ENCODE data around the gene EDARADD.

DNA sequence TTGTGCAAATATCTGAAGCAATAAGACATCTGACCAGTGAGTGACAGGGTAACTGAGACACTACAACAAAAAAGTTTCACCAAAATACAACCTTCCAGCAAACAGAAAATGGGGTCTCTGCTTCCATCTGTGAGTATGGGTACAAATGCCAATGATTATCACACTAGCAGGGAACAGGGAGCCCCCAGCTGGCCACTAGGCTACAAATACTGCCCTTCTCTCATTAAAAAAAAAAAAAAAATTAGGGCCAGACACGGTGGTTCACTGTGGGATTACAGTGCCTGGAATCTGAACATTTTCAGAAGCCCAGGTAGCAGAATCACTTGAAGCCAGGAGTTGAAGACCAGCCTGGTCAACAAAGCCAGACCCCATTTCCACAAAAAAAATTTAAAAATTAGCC, 48.4 kb upstream of the EDARADD start:
- TF ChIP-seq EZH2 (IDR thresholded peaks at IDR 0.05; ENCODE audit: borderline replicate concordance, low read depth, low read length, severe bottlenecking), result no peak
- TF ChIP-seq, protein P1, sequence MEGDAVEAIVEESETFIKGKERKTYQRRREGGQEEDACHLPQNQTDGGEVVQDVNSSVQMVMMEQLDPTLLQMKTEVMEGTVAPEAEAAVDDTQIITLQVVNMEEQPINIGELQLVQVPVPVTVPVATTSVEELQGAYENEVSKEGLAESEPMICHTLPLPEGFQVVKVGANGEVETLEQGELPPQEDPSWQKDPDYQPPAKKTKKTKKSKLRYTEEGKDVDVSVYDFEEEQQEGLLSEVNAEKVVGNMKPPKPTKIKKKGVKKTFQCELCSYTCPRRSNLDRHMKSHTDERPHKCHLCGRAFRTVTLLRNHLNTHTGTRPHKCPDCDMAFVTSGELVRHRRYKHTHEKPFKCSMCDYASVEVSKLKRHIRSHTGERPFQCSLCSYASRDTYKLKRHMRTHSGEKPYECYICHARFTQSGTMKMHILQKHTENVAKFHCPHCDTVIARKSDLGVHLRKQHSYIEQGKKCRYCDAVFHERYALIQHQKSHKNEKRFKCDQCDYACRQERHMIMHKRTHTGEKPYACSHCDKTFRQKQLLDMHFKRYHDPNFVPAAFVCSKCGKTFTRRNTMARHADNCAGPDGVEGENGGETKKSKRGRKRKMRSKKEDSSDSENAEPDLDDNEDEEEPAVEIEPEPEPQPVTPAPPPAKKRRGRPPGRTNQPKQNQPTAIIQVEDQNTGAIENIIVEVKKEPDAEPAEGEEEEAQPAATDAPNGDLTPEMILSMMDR (IDR thresholded peaks at IDR 0.05; ENCODE audit: borderline replicate concordance, extremely low read depth, low read length, poor library complexity, severe bottlenecking), result peak; percentile 9
